MCF 10A (cell line): ENCODE data around the gene PEX13. TPM values are rescaled to one million over a fixed set of nuclear protein-coding genes. Genes with fewer than 3 reads are reported as not detected.
A peak's percentile ranks its signal among the peaks of the same experiment; 100 is the strongest.

Experiments
- BruUV-seq: library from RNA; stranded (reverse); fragments of 400-500 nt; replicated peaks from 2 replicates; lab custom pipeline; 2021; lab: Mats Ljungman, UMichigan
- CTCF ChIA-PET: fragments of 300-600 bp; sonication (Branson Sonifier 250); formaldehyde crosslinking; extraction: SDS; loops from one replicate; lab custom pipeline; 2021; ENCODE audit warnings: antibody characterized with exemption, inconsistent platforms; lab: Yijun Ruan, JAX
- POLR2A ChIA-PET: fragments of 300-600, 350-650 bp; sonication (Branson Sonifier 250); formaldehyde crosslinking; extraction: SDS; loops from one replicate; lab custom pipeline; 2020; ENCODE audit warnings: antibody characterized with exemption, inconsistent platforms; lab: Yijun Ruan, JAX
- DNase-seq: peaks from one replicate; pipeline ENCODE4 v3.0.0-alpha.2; 2018; ENCODE audit not compliant: unreplicated experiment
- H3K27ac Mint-ChIP-seq: one replicate; pipeline ENCODE4 v1.8.0; 2022; ENCODE audit warnings: mild to moderate bottlenecking, low read depth, mixed read lengths; ENCODE audit not compliant: unreplicated experiment
- H3K27me3 Mint-ChIP-seq: one replicate; pipeline ENCODE4 v1.8.0; 2022; ENCODE audit warnings: mixed read lengths; ENCODE audit not compliant: insufficient read depth, unreplicated experiment
- H3K36me3 Mint-ChIP-seq: one replicate; pipeline ENCODE4 v1.8.0; 2022; ENCODE audit warnings: mild to moderate bottlenecking, moderate library complexity, mixed read lengths; ENCODE audit not compliant: insufficient read depth, unreplicated experiment
- H3K4me1 Mint-ChIP-seq: one replicate; pipeline ENCODE4 v1.8.0; 2022; ENCODE audit warnings: mixed read lengths; ENCODE audit not compliant: insufficient read depth, unreplicated experiment
- H3K4me3 Mint-ChIP-seq: one replicate; pipeline ENCODE4 v1.8.0; 2022; ENCODE audit warnings: mild to moderate bottlenecking, moderate library complexity, mixed read lengths; ENCODE audit not compliant: unreplicated experiment
- H3K9me3 Mint-ChIP-seq: one replicate; pipeline ENCODE4 v1.8.0; 2022; ENCODE audit warnings: mixed read lengths; ENCODE audit not compliant: unreplicated experiment
- CTCF ChIP-seq: fragments of 200-600 bp; IDR thresholded peaks from one replicate; pipeline ENCODE4 v1.8.0; 2022; ENCODE audit warnings: antibody characterized with exemption, mild to moderate bottlenecking; ENCODE audit not compliant: unreplicated experiment
- intact Hi-C: fragments of 100-400 bp; cut with micrococcal nuclease; formaldehyde crosslinking; loops from 2 replicates; pipeline ENCODE4 v1.14.1; 2022
- total RNA-seq: library from RNA; stranded (reverse); gene quantifications from 2 replicates; pipeline ENCODE4 v1.2.3, GENCODE V29; 2022

Gene PEX13
- total RNA-seq, 1 experiment from 2014 or later = 18.6 TPM

GRCh38 chr2:60992985-60993392, 24.5 kb upstream of the PEX13 start:
- ChIA-PET POLR2A (interaction anchor here (1.0 to 1.4 kb wide), 5 partner anchors 28 to 111 kb away, joined by 3 read pairs; no protein-coding TSS in a partner anchor), CTCF (interaction anchor here (0.5 to 1.4 kb wide), 5 partner anchors 12 to 684 kb away, joined by 3 to 4 read pairs (median 3); no protein-coding TSS in a partner anchor)
- no peak overlapping the region for H3K4me3 Mint-ChIP-seq
- intact Hi-C loops = no loop called here
- no peaks in the 10 kb centered on the region for H3K27me3 Mint-ChIP-seq
- H3K9me3 Mint-ChIP-seq = no peaks in the 10 kb centered on the region
- TF ChIP-seq CTCF = no peak
- DNase-seq = no peak
- H3K27ac Mint-ChIP-seq = no peak overlapping the region
- BruUV-seq = no TSS peak
- H3K4me1 Mint-ChIP-seq = peaks cover 5% of the 10 kb centered on the region
- peaks cover 6% of the 10 kb centered on the region for H3K36me3 Mint-ChIP-seq

- no TSS peak for BruUV-seq
- DNase-seq = no peak
- peaks cover 4% of the 10 kb centered on the region for H3K4me1 Mint-ChIP-seq
- TF ChIP-seq CTCF = no peak
- no peaks in the 10 kb centered on the region for H3K27me3 Mint-ChIP-seq
- H3K4me3 Mint-ChIP-seq = no peak overlapping the region
- no peaks in the 10 kb centered on the region for H3K9me3 Mint-ChIP-seq
- ChIA-PET CTCF (interaction anchor here (0.6 to 1.1 kb wide), 3 partner anchors 195 to 427 kb away, joined by 3 to 5 read pairs (median 3); no protein-coding TSS in a partner anchor), POLR2A (interaction anchor here (1.2 kb wide), 1 partner anchor 113 kb away, joined by 3 read pairs; the partner anchor contains the start of gene REL)
- H3K36me3 Mint-ChIP-seq = peaks cover 6% of the 10 kb centered on the region
- no peak overlapping the region for H3K27ac Mint-ChIP-seq
- intact Hi-C loops = no loop called here
Measured at GRCh38 chr2:60994131-60994530, 23.4 kb upstream of the PEX13 start.

- BruUV-seq = no TSS peak
- ChIA-PET CTCF (interaction anchor here (0.5 to 3.4 kb wide), 46 partner anchors 9 to 632 kb away, joined by 3 to 24 read pairs (median 4); no protein-coding TSS in a partner anchor), POLR2A (interaction anchor here (0.6 to 3.8 kb wide), 13 partner anchors 10 to 324 kb away, joined by 3 to 14 read pairs (median 3); partner anchors contain the start of gene PEX13)
- Mint-ChIP-seq H3K36me3 (no peaks in the 10 kb centered on the region), H3K27me3 (no peaks in the 10 kb centered on the region), H3K4me3 (no peak overlapping the region), H3K9me3 (no peaks in the 10 kb centered on the region), H3K4me1 (no peaks in the 10 kb centered on the region), H3K27ac (no peak overlapping the region)
- intact Hi-C loops = loop anchor here (1.0 to 5.0 kb wide), 4 partner anchors 82 to 292 kb away; partner anchors contain the start of gene REL
- peak; percentile 66 for DNase-seq
- TF ChIP-seq CTCF = peak; percentile 61
Measured at GRCh38 chr2:60998628-60999545, 18.6 kb upstream of the PEX13 start.

GRCh38 chr2:61005736-61006135, 11.8 kb upstream of the PEX13 start:
- intact Hi-C loops = no loop called here
- ChIA-PET POLR2A (interaction anchor here (0.7 to 3.1 kb wide), 6 partner anchors 11 to 653 kb away, joined by 3 to 36 read pairs (median 4); partner anchors contain the start of genes PEX13, PUS10 and REL), CTCF (interaction anchor here (0.8 kb wide), 1 partner anchor 125 kb away, joined by 3 read pairs; the partner anchor contains the start of gene REL)
- Mint-ChIP-seq H3K4me1 (no peaks in the 10 kb centered on the region), H3K27me3 (no peaks in the 10 kb centered on the region), H3K4me3 (no peak overlapping the region), H3K9me3 (no peaks in the 10 kb centered on the region), H3K27ac (no peak overlapping the region), H3K36me3 (no peaks in the 10 kb centered on the region)
- no peak for DNase-seq
- no TSS peak for BruUV-seq
- TF ChIP-seq CTCF = no peak
